ENCODE data around the gene MMP8.

MMP8 gene

GRCh38 chr11:102719620-102720277 lies 5.0 kb downstream of the MMP8 start:
- no peak for DNase-seq (ENCODE audit: low spot score)

GRCh38 chr11:102717280-102717679 lies 7.5 kb downstream of the MMP8 start:
- no peak for DNase-seq (ENCODE audit: low spot score)

- no peak for DNase-seq (ENCODE audit: low spot score)
Observed at GRCh38 chr11:102716527-102716926, 8.2 kb downstream of the MMP8 start.

DNA sequence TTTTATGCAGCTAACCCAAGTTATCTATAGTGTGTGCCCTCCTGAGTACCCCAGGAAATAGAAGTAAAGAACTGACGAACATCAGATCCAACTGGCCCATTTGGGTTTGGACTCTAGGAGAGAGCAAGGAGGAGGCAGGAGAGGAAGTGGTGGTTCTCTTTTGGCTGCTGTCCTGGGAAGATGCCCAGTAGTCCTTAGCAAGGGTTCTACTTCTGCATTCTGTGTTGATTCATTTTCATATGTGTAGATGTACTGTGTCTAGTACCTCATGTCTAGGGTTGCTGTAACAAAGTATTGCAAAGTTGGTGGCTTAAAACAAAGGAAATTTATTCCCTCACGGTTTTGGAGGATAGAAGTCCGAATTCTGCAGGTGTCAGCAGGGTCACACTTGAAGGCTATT lies 12.6 kb downstream of the MMP8 start:
- DNase-seq (ENCODE audit: low spot score) = no peak

DNA sequence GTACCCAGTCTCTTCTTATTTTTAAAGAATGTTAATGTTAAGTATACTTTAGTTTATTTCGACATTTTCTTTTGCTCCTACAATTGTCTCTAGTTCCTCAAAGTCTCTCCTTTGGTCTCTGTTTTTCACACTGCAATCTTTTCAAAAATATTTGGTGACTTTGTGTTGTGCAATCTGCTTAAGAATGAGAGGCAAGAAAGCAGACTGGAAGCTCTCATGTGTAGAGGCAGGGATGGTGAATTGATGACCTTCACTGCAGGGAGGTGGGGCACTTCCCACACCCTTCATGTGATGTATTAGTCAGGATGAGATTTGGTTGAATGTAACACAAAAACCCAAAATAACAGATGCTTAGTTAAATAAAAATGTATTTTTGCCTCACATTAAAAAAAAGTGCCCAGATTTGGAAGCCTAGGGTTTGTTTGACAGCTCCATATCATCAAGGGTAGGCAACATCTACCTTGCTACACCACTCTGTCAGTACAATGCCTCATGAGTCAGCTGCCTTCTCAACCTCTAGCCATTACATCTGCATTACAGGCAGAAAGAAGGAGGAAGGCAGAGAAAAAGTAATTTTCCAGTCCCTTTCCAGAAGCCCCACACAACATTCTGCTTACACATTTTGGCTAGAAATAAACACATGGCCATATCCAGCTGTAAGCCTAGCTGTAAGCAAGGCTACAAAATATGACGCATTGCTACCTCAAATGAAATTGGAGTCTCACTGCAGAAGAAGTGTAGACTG lies 15.4 kb downstream of the MMP8 start:
- no peak for DNase-seq (ENCODE audit: low spot score)

DNA sequence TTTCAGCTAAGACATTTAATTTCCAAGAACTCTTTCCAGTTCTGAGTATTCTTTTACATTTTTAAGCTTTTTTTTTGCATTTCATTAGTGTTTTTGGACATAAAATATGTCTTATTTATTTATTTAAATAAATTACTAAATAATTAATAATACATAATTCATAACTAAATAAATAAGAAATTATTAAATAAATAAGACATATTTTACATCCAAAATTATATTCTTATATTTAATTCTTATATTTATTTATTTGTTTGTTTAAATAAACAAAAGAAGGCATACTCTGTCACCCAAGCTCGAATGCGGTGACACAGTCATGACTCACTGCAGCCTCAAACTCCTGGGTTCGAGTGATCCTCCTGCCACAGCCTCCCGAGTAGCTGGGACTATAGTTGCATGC lies 16.1 kb downstream of the MMP8 start:
- DNase-seq (ENCODE audit: low spot score) = no peak

DNA sequence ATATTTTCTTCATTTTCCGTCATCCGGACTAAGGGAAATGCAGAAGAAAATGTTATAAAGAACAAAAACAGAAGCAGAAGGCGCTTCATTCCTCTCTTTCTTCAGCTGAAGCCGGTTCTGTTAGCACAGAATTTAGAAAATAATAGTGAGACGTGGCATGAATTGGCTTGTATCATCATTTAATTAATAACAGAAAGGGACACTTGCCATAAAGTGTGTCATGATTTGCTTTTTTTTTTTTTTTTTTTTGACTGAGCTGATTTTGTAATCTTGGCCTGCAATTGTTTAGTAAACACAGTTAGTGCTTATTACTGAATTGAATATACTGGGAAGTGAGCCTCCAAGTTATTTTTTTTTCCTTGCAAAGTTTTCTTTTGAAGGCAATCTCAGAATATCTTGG lies 19.1 kb downstream of the MMP8 start, which contains the start of gene MMP27:
Gene MMP27 (minus strand): TSS at position 144 of the 400 bp plus-strand sequence. CDS start 55 bp downstream, at position 89.
- DNase-seq (ENCODE audit: low spot score) = no peak

DNA sequence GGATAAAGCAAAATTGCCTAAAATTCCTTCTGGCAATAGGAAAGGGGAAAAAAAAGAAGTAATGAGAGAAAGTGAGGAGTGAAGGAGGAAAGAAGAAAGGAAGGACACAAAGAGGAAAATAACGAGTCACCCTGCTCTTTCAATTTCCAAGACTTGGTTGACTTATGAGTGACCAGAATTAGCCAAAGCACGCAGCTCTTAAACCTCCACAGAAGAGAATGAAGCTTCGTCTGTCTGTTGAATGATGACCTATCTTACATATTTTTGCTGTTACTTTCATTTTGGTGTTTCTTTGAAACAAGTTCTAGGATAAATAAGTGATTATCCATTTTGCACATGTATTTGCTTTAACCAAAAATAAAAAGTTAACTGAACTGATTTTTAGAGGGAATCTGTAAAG lies 19.9 kb downstream of the MMP8 start:
- no peak for DNase-seq (ENCODE audit: low spot score)

DNA sequence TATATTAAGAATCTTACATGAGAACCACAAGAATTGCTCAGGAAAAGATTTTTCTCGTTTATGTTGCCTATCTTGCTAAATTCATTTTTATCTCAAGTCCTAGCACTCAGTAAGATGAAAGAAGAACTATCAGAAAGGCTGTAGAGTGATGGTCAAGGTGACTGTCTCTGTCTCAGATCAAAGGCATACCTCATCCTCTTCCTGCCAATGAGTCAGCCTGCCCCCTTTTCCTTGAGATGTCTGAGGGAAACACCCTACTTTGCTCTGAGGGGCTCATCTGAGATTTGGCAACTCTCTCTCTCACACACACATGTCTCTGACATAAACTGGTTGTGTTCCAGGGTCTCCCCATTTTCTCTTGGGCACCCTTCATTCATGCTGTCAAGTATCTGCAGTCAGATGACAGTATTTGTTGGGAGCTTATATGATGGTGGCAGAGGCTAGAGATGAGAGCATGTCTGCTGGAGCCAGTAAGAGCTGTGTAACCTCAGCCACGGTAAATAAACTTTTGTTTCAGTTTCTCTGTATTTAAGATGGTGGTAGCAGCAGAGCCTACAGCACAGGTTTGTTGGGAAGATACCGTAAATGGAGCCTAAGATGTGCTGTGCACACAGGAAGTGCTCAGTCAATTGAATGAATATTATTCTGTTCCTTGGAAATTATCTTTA lies 20.8 kb downstream of the MMP8 start:
- DNase-seq (ENCODE audit: low spot score) = no peak

GRCh38 chr11:102695201-102695600 lies 29.6 kb downstream of the MMP8 start:
- no peak for DNase-seq (ENCODE audit: low spot score)

GRCh38 chr11:102685754-102686153 lies 39.0 kb downstream of the MMP8 start:
- DNase-seq (ENCODE audit: low spot score) = no peak

DNA sequence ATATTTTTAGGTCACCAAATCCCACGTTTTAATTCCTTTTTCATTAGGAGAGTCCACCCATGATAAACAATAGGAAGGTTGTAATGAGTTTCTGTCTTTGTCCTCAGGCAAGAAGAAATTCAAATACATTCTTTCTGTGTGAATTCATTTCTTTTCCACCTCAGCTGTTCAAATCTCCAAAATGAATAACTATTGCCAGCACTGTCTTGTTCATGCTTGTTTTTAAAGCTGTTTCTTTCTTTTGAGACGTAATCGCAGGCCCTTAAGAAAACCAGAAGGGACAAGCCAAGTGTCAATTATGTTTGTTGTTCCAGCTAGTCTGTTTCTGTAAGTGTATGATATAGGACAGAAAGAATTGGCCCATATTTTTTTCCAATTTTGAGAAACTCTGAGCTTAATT lies 39.4 kb downstream of the MMP8 start:
- DNase-seq (ENCODE audit: low spot score) = no peak

DNA sequence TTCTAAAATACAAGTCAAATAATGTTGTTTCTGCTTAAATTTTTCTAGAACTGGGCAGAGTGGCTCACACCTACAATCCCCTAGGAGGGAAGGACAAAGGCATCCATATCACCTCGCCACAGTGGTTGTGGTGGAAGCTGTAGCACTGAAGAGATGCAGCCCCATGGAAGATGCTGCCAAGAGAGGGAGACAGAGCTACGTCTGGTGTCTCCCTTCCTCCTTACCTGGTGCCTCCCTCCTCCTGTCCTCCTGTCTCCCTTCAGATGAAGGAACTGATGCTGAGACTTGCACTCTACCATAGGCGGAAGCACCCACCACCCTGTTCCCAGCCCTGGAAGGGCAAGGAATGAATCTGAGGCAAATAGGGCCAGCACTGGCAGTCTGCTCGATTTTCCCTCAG lies 41.5 kb downstream of the MMP8 start:
- DNase-seq (ENCODE audit: low spot score) = no peak

DNA sequence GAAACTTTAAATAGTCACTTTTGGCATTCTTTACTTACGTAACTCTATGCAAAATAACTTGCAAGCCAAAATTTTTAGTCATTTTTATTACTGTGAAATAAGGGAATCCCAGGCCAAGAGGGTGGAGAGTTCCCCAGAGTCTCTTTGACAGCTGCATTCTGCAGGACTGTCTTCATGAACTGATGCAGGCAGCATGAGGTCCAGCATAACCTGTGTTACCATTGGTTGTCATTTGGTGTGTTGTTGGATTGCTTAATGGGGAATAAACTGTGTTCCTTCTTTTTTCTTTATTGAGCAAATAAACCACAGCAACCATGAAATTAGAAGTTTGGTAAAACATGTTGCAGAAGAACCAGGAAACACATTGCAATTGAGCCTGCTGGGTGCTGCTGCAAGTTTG lies 43.8 kb downstream of the MMP8 start:
- no peak for DNase-seq (ENCODE audit: low spot score)

DNA sequence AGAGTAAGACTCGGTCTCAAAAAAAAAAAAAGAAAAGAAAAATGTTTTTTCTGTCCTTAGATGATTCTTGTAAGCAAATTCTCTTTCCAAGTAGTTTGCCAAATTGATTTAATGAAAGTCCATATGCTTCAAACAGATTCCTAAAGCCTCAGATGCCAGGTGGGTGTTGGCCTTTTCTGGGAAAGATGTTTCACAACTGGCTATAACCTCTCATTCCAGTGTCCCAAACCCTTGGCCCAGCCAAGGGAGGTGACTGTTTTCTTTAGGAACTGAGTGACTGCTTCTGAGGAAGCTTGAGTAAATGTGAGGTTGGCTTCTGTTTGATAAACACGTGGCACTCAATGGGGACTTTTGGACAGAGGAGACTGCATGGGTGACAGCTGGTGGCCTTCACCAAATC lies 46.7 kb downstream of the MMP8 start:
- DNase-seq (ENCODE audit: low spot score) = no peak

- DNase-seq (ENCODE audit: low spot score) = no peak
Observed at GRCh38 chr11:102676084-102676483, 48.7 kb downstream of the MMP8 start.

DNA sequence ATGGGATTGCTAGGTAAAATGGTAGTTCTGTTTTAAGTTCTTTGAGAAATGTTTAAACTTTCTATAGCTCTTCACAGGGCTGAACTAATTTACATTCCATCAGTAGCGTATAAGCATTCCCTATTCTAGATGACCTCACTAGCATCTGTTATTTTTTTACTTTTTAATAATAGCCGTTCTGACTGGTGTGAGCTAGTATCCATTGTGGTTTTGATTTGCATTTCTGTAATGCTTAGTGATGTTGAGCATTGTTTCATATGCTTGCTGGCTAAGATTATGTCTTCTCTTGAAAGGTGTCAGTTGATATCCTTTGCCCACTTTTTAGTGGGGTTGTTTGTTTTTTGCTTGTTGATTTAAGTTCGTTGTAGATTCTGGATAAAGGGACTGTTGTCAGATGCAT lies 55.1 kb downstream of the MMP8 start:
- DNase-seq (ENCODE audit: low spot score) = no peak

- DNase-seq (ENCODE audit: low spot score) = no peak
Observed at GRCh38 chr11:102666331-102666957, 58.3 kb downstream of the MMP8 start.

GRCh38 chr11:102664001-102664752 lies 60.6 kb downstream of the MMP8 start:
- DNase-seq (ENCODE audit: low spot score) = no peak

DNA sequence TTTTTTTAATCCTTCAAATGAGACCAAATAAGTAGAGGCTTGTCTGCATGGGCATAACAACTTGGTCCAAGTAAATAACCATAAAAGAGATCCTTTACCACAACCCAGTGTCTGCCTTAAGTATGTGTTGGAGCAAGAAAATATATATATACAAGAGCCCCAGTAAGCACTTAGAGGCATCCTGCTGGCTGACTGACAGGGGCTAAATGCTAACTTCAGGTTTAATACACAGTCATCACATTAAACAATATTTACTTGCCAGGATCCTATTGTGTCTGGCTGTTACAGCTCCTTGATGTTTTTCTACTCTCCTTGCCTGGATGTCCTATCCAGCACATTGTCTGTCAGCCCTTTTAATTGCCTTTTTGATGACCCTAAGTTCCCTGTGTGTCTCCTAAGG lies 62.1 kb downstream of the MMP8 start:
- no peak for DNase-seq (ENCODE audit: low spot score)
